Esophagus muscularis mucosa (tissue), 4 donors: Measurements from ENCODE around the gene CD55.

ENCODE experiments used
- EP300 ChIP-seq: sonication (generic); formaldehyde crosslinking; IDR thresholded peaks from one replicate; pipeline ENCODE4 v1.6.1; 2017; ENCODE audit warnings: antibody characterized with exemption
- POLR2A ChIP-seq: fragments of 450-650 bp; IDR thresholded peaks from one replicate; pipeline ENCODE4 v1.6.1; 2017; ENCODE audit warnings: antibody characterized with exemption, moderate library complexity, mild to moderate bottlenecking, low read depth
- POLR2AphosphoS5 ChIP-seq, 2 donors: sonication (generic); formaldehyde crosslinking; IDR thresholded peaks; one replicate each; pipeline ENCODE4 v1.6.1; 2017; ENCODE audit warnings: antibody characterized with exemption in 2 of 2
- TF ChIP-seq, protein P1 (sequence below), 3 experiments: fragments of 200-600 bp in 2 of 3; fragments of 450-650 bp in 1 of 3; sonication (generic) in 2 of 3; IDR thresholded peaks; one replicate each; pipeline ENCODE4 v1.5.1; 2017 to 2019; ENCODE audit warnings: antibody characterized with exemption in 3 of 3, mild to moderate bottlenecking in 2 of 3, moderate library complexity in 1 of 3

DNA sequence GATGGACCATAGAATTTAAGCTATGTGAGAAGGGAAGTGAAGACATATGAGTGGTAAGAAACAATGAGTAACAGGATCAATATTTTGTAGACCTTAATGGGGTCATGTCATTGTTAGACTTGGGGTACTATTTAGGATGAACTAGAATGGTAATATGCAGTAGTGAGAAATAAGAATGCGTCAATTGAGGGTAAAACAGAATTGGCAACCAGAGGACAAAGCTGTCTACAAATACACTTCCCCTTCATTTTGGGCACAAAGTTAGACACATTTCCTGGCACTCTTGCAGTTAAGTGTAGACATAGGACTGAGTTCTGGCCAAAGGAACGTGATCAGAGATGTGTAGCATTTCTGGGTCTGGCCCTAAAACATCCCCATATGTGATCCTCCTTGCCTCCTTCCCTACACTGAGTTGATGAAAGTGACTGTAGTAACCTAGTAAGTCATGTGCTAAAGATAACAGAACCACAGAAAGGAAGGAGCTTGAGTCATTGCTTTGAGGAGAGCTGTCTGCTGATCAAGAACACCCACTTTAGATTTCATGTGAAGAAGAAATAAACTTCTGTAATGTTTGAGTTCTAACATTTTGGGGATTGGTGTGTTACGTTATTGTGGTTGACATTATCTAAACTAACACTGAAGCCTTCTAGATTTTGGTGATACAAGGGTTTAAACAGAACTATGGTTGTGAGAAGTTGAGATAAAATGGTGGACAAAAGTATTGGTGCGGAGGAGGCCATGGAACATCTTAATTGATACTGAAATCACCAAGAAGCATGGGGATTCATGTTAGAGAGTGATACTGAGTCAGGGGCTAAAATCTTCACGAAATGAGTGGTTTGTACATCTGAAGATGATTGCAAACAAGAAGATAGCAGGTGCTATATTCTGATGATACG lies 41.7 kb downstream of the CD55 start:
- no peak for TF ChIP-seq POLR2AphosphoS5 (IDR thresholded peaks at IDR 0.05)
- TF ChIP-seq, protein P1, sequence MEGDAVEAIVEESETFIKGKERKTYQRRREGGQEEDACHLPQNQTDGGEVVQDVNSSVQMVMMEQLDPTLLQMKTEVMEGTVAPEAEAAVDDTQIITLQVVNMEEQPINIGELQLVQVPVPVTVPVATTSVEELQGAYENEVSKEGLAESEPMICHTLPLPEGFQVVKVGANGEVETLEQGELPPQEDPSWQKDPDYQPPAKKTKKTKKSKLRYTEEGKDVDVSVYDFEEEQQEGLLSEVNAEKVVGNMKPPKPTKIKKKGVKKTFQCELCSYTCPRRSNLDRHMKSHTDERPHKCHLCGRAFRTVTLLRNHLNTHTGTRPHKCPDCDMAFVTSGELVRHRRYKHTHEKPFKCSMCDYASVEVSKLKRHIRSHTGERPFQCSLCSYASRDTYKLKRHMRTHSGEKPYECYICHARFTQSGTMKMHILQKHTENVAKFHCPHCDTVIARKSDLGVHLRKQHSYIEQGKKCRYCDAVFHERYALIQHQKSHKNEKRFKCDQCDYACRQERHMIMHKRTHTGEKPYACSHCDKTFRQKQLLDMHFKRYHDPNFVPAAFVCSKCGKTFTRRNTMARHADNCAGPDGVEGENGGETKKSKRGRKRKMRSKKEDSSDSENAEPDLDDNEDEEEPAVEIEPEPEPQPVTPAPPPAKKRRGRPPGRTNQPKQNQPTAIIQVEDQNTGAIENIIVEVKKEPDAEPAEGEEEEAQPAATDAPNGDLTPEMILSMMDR (IDR thresholded peaks at IDR 0.05), result no peak
- no peak for TF ChIP-seq EP300
- no peak for TF ChIP-seq POLR2A
